Measurements from ENCODE around the gene TYW1B.
"Not testable (repeated sequence)": the region's sequence is repeated elsewhere in the genome, so short reads cannot be mapped to it uniquely, and the experiment has no call there.

Gene TYW1B

GRCh38 chr7:72695482-72695881, 132.5 kb downstream of the TYW1B start:
- not testable (repeated sequence) for DNase-seq

- not testable (repeated sequence) for DNase-seq
These were observed 136.6 kb downstream of the TYW1B start for GRCh38 chr7:72691442-72691841.

- DNase-seq, result not testable (repeated sequence)
These were observed 137.8 kb downstream of the TYW1B start for GRCh38 chr7:72690177-72690576.

- DNase-seq, result not testable (repeated sequence)
These were observed 138.7 kb downstream of the TYW1B start for GRCh38 chr7:72689344-72689743.

GRCh38 chr7:72681211-72681610, 146.8 kb downstream of the TYW1B start:
- DNase-seq, result not testable (repeated sequence)

- DNase-seq, result not testable (repeated sequence)
These were observed 151.1 kb downstream of the TYW1B start for GRCh38 chr7:72676880-72677279.

GRCh38 chr7:72676086-72676690, 151.8 kb downstream of the TYW1B start:
- not testable (repeated sequence) for DNase-seq

GRCh38 chr7:72675686-72676085, 152.3 kb downstream of the TYW1B start:
- DNase-seq, result not testable (repeated sequence)

- DNase-seq, result no peak
These were observed 153.6 kb downstream of the TYW1B start for GRCh38 chr7:72674394-72674793.

- not testable (repeated sequence) for DNase-seq
These were observed 157.2 kb downstream of the TYW1B start for GRCh38 chr7:72670850-72671249.

- DNase-seq, result not testable (repeated sequence)
These were observed 159.6 kb downstream of the TYW1B start for GRCh38 chr7:72668435-72668834.

GRCh38 chr7:72667049-72667448, 161.0 kb downstream of the TYW1B start:
- DNase-seq, result not testable (repeated sequence)

- DNase-seq, result not testable (repeated sequence)
These were observed 179.4 kb downstream of the TYW1B start for GRCh38 chr7:72648574-72648973.

GRCh38 chr7:72643708-72644107, 184.3 kb downstream of the TYW1B start:
- not testable (repeated sequence) for DNase-seq

- not testable (repeated sequence) for DNase-seq
These were observed 186.3 kb downstream of the TYW1B start for GRCh38 chr7:72641485-72642248.

- DNase-seq, result not testable (repeated sequence)
These were observed 187.3 kb downstream of the TYW1B start for GRCh38 chr7:72640740-72641139.

GRCh38 chr7:72635273-72635908, 192.6 kb downstream of the TYW1B start:
- DNase-seq, result not testable (repeated sequence)

GRCh38 chr7:72632765-72633292, 195.2 kb downstream of the TYW1B start:
- not testable (repeated sequence) for DNase-seq

GRCh38 chr7:72628375-72628774, 199.6 kb downstream of the TYW1B start:
- not testable (repeated sequence) for DNase-seq

- DNase-seq, result not testable (repeated sequence)
These were observed 201.5 kb downstream of the TYW1B start for GRCh38 chr7:72626428-72627011.

- DNase-seq, result not testable (repeated sequence)
These were observed 202.1 kb downstream of the TYW1B start for GRCh38 chr7:72625721-72626423.

GRCh38 chr7:72622532-72622931, 205.5 kb downstream of the TYW1B start:
- no peak for DNase-seq

Data from NCI-H510A (cell line).